Epithelial cell of esophagus (primary cell): ENCODE results near the gene RPL15.

ENCODE experiments used
- DNase-seq: peaks from one replicate; pipeline ENCODE4 v3.0.0; 2010; ENCODE audit warnings: low read depth
- H3K4me3 ChIP-seq: 2 replicates; pipeline ENCODE4 v1.5.1; 2011; ENCODE audit warnings: mild to moderate bottlenecking, low read length, control low read depth
- TF ChIP-seq, protein P1 (sequence below): IDR thresholded peaks from 2 replicates; pipeline ENCODE4 v1.5.1; 2011; ENCODE audit warnings: low read depth, mild to moderate bottlenecking, low read length, control low read depth, inconsistent platforms; ENCODE audit not compliant: insufficient read depth; ENCODE audit errors: missing control alignments

RPL15 gene

DNA sequence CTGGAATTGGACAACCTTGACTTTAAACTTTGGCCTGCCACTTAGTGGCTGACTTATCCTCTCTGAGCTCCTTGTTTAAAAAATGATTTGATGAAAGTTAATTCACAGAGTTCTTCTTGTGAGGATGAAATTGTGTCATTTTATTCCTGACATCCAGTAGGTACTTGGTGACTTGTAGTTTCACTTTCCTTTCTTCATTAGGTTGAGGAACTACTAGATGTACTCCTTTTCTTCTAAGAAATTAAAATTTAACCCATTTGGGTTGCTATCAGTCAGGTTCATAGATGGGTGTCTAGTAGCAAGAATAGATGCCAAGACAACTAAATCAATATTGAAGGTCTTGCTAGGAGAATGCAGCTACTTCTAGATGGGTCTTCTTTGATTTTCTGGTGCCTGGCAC lies 33.4 kb downstream of the RPL15 start:
- no peak for DNase-seq
- TF ChIP-seq, protein P1, sequence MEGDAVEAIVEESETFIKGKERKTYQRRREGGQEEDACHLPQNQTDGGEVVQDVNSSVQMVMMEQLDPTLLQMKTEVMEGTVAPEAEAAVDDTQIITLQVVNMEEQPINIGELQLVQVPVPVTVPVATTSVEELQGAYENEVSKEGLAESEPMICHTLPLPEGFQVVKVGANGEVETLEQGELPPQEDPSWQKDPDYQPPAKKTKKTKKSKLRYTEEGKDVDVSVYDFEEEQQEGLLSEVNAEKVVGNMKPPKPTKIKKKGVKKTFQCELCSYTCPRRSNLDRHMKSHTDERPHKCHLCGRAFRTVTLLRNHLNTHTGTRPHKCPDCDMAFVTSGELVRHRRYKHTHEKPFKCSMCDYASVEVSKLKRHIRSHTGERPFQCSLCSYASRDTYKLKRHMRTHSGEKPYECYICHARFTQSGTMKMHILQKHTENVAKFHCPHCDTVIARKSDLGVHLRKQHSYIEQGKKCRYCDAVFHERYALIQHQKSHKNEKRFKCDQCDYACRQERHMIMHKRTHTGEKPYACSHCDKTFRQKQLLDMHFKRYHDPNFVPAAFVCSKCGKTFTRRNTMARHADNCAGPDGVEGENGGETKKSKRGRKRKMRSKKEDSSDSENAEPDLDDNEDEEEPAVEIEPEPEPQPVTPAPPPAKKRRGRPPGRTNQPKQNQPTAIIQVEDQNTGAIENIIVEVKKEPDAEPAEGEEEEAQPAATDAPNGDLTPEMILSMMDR, result no peak
- H3K4me3 ChIP-seq, result no peak overlapping the region

DNA sequence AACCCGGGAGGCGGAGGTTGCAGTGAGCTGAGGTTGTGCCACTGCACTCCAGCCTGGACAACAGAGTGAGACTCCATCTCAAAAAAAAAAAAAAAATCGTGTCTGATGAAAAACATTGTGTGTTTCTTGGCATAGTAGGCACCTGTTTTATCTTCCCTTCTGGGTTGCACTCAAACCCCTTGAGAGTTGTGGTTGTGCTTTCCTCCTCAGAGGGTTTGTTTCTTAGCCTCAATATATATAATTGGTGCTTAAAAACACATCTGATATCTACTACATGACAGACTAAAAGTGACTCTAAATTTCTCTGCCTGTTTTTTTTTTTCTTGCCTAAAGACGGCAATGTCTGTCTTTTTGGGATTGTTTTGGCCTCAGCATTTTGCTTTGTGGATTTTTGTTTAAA lies 35.7 kb downstream of the RPL15 start:
- no peak overlapping the region for H3K4me3 ChIP-seq
- no peak for DNase-seq
- TF ChIP-seq, protein P1, result no peak

DNA sequence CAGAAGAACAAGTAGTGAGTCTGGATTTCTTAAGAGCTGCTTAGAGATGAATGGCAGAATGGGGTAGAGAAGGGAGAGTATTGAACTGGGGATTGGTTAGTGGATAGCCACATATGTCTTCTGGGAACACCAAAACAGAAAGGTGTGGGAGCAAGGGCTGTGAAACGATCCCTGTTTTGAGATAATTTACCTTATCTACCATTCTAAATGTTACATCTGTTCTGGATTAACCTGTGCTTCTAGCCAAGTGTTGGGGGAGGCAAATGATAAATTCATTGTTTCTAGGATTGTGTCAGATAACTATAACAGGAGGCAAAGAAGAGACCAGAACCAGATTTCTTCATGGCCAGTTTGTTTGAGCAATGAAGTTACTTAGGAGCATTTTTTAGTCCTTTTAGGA lies 36.6 kb downstream of the RPL15 start:
- H3K4me3 ChIP-seq, result no peak overlapping the region
- TF ChIP-seq, protein P1, result no peak

DNA sequence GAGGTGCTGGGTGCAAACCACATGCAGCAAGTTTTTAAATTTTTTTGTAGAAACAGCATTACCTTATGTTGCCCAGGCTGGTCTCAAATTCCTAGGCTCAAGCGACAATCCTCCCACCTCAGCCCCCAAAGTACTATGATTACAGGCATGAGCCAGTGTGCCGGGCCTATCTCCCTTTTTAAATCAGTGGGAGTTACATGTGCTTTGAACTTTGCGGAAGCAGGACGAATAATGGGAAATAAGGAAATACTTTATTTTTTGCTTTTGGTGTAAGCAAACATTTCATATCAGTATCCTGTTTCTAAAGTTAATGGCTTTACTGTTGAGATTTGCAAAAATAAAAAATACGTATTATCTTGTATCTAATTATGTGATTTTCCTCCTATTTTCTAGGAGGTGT lies 37.2 kb downstream of the RPL15 start:
- no peak for DNase-seq
- TF ChIP-seq, protein P1, result no peak
- H3K4me3 ChIP-seq, result no peak overlapping the region

More for the DNA sequence above, 36.6 kb downstream of the RPL15 start:
- DNase-seq, result no peak

DNA sequence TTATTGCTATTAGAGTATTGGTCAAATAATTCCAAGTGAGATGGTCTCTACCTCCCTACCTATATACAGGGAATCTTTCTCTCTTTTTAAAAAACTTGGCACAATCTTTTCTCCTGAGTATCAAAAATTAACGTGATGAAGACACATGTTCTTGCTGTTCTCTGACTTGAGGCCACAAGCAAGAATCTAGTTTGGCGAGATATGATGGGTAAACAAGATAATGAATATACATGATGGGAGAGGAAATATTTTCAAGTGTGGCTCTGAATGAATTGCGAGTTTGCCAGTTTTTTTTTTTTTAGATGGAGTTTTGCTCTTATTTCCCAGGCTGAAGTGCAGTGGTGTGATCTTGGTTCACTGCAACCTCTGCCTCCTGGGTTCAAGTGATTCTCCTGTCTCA lies 39.8 kb downstream of the RPL15 start:
- H3K4me3 ChIP-seq, result no peak overlapping the region
- no peak for DNase-seq
- TF ChIP-seq, protein P1, result no peak

DNA sequence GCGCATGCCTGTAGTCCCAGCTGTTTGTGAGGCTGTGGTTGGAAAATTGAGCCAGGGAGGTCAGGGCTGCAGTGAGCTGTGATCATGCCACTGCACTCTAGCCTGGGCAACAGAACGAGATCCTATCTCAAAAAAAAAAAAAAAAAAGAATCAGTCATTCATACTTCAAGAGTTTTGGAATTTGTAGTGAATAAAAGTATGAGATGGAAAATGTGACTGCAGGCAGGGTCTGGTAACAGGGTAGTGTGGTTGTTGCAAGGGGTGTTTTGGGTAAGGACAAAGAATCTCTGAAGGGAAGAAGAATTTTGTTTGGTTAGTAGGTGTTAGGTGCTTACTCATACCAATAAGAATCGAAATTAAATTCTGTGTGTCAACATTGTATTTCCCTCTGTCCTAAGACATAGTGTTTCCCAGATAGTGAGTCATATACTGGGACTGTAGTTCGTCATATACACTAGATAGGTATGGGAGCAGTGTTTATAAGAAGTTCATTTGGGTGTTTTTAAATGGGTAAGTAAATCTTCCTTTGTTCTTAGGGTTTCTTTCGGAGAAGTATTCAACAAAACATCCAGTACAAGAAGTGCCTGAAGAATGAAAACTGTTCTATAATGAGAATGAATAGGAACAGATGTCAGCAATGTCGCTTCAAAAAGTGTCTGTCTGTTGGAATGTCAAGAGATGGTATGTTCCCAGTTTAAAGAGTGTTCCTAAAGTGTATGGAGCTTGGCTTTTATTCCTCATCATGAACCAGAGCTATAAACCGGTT lies 42.4 kb downstream of the RPL15 start:
- TF ChIP-seq, protein P1, result no peak
- DNase-seq, result peak; percentile 93
- H3K4me3 ChIP-seq, result no peak overlapping the region

DNA sequence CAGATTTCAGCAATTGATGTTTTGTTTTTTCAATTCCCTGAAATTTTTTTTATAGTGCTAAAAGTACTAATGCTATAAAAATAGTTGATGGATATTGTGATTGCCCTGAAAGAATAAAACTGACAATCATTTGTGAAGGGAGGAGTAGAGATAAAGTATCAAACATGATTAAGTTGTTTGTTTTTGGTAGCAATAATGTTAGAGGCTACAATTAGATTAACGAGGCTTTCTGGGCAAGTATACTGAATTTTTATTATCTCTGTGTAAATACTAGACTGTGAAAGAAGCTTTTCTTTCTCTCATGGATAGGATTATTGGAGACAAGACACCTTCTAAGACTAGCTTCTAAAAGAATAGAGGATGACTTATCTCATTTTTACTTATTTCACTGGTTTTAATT lies 43.7 kb downstream of the RPL15 start:
- TF ChIP-seq, protein P1, result no peak
- H3K4me3 ChIP-seq, result no peak overlapping the region
- DNase-seq, result no peak
